CD4-positive, alpha-beta T cell treated with Interleukin-12 subunit alpha and Interleukin-12 subunit beta, for 1 hour (primary cell): ENCODE results near the gene DTYMK.

ENCODE experiments used
- DNase-seq: peaks from one replicate; pipeline ENCODE4 v3.0.0-alpha.2; 2020

The DTYMK gene

DNA sequence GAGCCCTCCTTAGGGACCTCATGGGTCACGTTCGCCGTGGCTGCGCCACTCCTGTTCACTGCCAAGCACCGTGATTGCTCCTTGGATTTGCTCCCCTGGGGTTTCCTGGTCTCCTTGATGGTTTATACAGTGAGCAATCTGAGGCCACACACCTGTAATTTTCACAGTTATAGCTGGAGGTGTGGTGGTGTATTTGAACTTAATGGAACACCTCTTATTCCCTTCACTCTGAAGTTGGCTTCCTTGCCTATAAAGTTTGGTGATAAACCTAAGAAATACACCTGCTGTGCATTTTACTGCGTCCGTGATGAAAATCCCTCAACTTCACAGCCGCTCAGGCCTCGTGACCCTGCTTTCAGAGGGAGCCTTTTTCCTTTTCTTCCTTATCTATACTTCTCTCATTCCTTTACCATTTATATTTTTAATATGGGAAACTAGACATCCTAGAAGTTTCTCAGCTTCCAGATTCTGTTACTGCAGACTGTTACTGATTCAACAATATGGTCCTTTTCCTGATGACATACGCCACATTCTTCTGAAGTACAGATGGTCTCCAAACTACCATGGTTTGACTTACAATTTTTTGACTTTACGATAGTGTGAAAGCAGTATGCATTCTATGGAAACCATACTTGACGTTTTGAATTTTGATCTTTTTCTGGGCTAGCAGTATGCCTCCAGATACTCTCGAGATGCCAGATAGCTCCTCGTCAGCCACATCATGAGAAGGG lies 40.5 kb downstream of the DTYMK start:
- no peak for DNase-seq

DNA sequence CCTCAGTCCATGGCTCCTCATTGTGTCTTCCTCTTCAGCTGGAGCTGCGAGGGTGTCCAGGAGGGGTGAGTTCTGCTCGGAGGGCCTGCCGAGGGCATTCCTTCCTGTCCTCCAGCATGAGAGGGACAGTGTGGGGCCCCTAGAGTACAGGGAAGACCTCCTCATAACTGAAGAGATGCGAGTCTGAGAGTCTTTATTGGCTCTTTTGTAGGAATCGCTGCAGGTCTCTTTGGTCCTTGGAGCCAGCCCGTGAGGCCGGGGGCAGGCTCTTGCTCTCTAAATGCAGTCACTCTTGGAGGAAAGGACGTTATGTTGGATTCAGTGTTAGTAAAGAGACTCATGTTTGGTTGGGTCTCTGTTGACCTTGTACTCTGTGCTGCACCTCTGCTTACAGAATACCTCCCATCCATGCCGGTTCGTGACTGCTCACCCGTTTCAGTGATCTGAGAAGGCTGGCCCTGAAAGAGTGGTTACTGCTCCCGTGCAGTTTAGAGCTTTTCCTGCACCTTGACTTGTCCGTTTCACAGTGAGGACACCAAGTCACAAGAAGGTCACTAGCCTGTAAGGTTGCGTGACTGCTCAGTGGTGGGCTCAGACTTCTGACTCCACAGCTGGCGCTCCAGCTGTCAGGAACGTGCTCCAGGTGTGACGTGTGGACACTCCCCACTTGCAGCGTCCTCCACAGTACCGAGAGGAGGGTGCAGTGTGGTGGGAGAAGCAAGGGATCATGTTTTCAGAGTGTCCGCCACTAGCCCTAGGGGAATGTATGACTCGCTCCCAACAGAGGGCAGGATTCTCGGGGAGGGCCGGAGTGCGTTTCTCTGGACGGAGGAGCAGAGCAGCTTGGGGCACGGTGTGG lies 41.3 kb downstream of the DTYMK start:
- no peak for DNase-seq

DNA sequence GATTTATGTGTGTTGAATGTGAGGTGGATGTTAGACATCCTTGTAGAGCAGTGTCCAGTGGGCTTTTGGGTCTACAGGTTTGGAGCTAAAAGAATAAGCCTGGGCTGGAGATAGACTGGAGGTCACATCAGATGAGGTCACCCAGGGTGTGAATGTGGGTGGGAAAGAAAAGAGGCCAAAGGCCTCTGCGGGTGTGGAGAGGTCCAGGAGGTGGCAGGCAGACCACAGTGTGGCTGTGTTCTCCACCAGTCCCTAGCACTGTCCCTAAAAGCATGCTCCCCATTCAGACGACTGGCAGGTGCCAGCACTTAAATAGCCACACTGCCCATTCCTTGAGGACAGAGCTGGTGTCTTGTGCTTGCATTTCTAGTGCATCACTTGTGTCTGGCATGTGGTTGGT lies 45.0 kb downstream of the DTYMK start:
- DNase-seq: no peak

DNA sequence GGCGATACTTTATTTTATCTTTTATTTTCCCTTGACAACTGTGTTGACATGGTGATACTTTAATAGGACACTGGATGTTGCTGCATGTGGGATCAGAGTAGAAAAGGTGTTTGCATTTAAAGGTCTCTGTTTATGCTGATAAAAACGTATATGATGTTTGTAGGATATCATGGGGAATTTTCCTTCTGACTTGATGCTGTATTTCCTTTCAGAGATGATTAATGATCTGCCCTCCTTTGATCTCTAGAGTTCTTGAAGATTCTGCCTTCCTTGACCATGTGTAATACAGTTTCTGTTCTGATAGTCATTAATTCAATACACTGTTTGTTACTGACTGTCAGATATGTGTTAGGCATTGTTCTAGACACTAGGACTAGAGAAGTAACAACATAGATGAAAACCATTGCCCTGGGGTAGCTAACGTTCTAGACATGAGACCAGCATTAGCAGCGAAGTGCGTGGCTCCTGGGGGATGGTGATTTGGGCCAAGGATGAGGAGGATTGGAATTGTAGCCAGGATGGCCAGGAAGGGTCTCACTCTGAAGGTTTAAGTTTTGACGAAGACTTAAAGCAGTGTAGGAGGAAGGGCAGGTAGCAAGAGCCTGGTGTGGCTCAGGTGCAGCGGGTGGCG lies 46.3 kb downstream of the DTYMK start:
- no peak for DNase-seq

DNA sequence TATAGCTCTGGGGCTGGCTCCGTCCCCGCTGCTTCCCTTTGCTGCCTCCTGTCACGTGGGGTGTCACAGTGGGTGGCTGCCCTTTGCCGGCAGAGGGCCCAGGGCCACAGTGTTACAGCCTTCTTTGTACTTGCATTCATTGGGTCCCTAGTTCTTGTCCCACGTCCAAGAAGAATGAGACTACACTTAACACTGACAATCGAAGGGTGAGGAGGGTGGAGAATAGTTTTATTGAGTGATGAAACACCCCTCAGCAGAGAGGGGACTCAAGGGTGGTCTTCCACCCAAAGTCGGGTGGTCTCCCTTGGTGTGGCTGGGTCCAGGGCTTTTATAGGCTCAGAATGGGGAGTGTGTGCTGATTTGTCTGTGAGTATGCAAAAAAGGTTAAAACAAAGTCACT lies 47.2 kb downstream of the DTYMK start:
- no peak for DNase-seq

DNA sequence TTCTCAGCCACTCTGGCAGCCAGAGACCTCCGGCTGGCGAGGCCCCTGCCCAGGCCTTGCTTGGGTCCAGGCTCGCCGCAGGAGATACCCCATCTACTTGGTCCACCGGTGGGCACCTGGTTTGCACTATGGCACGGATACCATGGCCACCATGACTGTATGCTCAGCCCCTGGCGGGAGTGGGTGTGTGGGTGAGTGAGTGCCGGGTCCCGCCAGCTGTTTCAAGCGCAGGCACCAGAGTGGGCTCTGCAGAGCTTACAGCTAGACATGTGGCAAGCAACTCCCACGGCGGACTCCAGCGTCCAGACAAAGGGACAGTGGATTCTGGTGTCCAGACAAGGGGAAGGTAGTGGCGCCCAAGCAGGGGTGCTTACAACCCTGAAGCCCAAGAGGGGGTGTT lies 47.7 kb downstream of the DTYMK start:
- no peak for DNase-seq

DNA sequence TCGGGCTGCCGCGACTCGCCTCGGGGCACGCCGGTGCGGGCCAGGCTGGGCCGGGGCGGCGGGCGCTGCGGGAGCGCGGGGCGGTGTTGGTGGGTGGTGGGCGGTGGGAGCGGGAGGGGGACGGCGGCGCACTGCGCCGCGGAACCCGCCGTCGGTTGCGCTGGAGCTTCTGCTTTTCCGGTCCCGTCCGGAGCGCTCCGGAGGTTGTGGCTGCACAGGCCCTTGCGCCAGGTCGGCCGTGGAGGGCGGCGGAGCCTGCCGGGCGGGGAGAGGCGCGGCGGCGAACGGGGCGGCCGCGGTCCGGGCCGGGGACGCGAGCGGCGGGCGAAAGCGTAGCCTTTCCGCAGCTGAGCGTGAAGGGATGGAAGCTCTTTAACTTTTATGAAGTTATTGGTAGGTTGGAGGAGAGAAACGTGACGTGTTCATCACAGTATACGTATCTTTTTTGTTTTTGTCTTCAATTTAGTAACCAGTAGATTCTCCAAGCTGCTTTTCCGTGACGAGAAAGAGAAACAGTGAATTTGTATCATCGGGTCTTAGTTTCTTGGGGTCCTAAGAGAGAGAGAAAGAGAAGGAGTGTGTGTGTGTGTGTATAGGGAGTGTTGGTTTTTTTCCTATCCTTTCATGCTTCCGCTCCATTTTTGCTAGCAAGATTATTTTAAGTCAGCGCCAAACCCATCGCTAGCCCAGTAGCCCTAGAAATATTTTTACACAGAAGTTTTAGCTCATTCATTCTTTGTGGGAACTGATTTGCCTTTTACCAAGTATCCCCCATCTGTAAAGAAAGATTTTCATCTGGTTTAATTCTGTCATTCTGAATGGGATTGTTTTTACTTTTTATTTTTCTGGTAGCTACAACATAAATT lies 48.6 kb downstream of the DTYMK start:
- DNase-seq: no peak

DNA sequence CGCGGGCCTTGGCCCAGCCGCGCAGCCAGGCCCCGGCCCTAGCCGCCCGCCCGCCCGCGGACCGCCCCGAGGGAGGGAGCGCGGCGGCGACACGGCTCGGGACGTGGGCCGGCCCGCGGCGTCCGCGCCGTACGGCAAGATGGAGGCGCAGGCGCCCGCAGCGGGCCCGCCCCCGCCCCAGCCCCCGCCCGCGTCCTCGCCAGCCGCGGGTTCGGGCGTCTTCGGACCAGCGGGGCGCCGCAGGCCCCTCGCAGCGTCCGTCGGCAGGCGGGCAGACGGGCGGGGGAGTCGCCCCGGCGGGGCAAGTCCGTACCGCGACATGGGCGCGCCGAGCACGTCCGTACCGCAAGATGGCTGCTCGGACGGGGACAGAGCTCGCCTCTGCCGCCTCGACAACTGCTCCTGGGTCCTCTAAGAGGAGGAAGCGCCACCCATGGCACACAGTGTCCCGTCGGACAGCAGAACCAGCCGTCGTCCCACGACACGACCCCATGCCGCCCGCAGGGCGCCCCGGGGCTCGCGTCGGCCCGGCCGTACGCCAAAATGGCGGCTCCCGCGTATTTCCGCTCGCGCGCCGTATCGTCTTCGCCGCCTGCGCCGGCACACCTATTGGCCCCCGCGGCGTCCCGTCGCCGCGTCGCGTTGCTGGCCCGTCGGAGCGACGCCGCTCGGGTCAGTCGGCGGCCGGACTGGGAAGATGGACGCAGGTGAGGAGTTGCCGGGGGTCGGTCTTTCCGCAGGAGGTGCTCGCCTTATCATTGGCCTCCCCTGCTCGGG lies 49.4 kb downstream of the DTYMK start, which contains the start of the genes ATG4B and THAP4:
Gene ATG4B (plus strand): TSS at position 676 of the 777 bp plus-strand sequence. CDS start 22 bp downstream, at position 698.
Gene THAP4 (minus strand): TSS at position 141 of the 777 bp plus-strand sequence. CDS start 141 bp downstream, outside the sequence.
- peak; percentile 78 for DNase-seq

DNA sequence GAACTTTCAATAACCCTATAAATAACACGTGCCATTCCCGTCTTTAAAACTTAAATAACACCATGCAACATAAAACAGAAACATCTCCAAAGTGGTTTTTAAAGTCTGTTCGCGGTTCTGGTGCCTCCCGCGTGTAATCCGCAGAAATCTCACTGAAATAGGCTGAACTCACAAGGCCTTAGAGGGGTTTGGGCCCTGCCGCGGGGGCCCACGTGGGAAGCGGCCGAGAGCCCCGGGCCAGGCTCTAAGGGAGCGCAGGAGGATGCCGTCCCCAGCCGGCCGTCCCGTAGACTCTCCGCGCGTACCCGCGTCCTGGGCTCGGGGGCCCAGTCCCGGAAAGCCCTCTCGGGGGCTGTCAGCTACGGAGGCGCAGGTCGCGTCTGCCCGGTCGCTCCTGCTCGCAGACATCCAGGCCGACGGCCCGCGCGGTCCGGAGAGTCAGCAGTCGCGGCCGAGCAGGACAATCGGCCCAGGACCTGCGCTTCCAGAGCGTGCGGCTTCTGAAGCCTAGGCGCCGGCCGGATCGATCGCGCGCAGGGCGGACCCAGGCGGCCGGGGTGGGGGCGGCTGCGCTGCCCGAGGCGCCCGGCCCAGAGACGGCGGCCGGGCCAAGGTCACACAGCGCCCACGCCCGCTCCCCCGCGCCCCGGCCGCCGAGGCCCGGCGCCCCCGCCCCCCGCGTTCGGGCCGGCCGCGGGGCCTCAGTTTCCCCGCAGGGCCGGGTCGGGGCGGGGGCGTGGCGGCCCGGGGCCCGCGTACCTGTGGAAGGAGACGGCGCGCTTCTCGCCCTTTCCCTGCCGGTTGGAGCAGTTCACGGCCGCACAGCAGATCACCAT lies 50.2 kb downstream of the DTYMK start:
- DNase-seq: peak; percentile 34

DNA sequence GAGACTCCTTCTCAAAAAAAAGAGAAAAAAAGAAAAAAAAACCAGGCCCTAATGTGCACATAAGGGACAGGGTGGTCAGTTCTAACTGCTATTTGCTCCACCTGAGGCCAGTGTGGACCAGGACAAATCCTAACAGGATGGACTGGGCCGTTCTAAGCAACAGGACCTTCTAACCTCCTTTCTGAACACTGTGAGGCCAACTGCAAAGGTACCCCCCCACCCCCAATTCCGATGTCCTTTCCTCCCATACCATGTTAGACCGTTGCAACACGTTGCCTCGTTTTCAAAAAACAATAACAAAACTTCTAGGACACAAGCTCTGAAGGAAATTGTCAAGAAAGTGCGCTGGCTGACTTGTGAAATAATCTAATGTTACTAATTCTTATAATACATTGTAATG lies 50.9 kb downstream of the DTYMK start:
- DNase-seq: no peak

DNA sequence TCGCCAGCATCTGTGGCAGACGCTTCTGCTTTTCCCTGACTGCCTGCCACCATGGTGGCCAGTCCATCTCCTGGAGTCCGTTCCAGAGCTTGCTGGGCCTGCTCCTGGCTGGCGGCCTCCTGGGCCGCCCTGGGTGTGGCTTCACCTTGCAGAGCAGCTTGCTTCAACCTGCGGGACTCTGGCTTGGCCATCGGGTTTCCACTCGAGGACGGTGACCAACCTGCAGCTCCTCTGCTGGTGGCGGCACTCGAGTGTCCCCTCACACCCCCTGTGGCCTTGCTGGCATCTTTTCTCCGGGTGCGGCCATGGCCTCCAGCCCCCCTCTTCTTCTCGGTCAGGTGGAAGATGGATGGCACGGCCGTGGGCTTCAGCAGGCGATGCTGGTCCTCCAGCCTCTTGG lies 53.1 kb downstream of the DTYMK start:
- no peak for DNase-seq

DNA sequence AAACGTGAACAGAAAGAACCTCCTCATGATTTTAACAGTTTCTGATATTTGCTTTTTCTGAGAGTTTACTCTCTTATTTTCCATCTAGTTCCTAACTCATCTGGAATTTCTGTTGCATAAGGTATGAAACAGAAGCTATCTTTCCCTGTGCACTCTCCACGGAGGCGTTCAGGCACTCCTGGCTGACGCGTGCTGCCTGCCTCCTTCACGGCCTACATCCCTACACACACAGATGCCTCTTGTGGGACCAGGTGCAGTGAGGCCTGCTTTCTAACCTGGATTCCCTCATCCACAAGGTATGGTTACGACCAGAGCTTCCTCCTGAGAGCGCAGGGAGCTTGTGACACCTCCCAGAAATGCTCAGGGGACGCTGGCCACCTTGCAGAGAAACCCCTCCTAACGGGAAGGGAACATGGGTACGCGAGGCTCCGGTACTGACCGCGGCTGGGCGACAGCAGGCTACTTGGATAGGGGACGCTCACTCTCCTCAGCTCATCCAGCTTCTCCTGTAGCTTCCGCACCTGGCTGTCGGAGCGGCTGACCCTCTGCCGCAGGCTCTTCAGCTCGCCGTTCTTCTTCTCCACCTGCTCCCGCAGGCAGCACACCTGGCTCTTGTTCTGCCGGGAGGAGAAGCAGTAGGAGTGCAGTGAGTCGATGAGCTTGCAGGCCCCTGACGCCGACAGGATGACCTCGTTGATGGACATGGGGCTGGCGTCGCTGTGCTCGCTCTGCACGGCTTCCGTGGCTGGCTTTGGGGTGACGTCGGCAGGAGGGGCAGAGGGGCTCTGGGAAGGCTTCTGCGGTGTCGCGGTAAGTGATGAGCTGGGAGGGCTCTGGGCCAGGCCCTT lies 53.9 kb downstream of the DTYMK start:
- DNase-seq: no peak

DNA sequence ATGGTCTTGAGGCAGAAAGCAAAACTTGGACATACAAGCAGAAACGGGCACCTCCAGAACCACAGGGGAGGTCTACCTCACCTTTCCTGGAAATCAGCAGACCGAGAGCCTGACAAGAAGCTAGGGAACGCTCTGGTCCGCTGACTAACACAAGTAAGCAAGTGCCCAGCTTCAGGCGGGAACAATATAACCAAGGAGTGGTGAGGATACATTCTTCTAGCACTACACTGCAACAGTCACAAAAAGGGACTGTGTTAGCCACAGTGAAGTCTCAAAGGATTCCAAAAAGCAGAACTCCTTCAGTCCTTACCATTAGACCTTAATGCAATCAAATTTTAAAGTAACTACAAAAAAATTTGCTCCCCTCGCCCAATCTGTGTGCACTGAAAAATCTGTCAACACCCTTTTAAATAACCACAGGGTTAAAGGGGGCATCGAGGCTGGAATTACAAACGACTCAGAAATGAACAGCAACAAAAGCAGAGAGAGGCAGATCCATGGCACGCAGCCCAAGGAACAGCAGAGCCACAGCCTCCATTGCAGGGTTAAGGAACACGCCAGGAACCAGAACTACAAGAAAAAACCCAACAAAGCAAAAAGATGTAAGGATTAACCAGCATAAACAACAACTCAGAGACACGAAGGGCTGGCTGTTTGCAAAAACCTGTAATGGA lies 56.7 kb downstream of the DTYMK start:
- DNase-seq: no peak

DNA sequence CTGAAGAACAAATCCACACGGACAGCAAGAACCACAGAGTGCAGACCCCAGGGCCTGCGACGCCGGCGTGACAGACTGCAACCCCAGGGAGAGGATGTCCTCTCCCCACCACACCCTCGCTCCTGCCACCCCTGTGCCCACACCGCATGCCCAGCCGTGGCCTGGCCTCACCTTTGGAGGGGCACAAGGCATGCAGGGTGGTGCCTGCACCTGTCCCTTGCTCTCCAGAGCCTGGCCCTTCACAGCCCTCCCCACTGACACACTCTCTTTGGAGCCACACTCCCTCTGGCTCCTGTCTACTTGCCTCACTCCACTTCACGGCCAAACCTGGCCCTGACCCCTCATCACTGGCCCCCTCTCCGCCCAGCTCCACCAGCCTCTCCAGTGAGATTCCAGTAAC lies 58.9 kb downstream of the DTYMK start:
- DNase-seq: no peak
